NCI-H524 treated with DMSO at 0.1 percent for 48 hours (cell line): ENCODE measurements around the gene ANXA11.
"Not testable (repeated sequence)": the region's sequence is repeated elsewhere in the genome, so short reads cannot be mapped to it uniquely, and the experiment has no call there.

Experiments used
- DNase-seq: peaks from one replicate; lab custom pipeline; 2025; lab: John Stamatoyannopoulos, UW

The ANXA11 gene

DNA sequence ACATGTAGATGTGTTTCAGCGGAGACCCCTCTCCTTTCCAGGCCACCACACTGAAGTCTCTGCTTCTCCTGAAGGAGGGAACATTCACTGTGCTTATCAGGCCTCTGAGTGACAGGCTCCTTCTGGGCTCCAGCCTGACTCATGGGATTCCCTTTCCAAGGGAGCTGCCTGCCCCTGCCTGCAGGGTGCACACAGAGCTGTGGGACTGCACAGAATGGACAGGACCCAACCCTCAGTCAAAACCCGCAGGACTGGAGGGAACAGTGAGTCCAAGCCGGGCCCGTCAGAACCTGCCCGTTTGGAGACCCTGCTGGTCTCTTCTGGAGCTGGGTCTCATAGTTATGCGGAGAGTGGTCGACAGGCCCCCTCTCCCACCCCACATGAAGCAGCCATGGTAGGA lies 40.2 kb downstream of the ANXA11 start:
- no peak for DNase-seq

DNA sequence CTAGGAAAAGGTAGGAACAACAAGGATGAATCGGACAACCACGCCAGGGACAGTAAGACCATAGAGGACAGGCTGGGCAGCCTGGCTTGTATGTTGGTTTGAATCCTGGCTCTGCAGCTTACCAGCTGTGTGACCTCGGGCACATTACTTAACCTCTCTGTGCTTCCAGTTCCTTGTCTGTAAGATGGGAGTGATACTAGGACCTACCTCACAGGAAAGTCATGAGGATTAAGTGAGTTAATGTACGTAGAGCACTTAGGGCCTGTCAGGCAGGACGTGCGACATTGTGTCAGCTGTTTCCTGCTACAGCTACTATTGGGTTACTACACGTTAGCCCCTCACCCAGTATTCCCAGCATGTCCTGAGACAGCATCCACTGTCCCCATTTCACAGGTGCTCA lies 40.7 kb downstream of the ANXA11 start:
- no peak for DNase-seq

DNA sequence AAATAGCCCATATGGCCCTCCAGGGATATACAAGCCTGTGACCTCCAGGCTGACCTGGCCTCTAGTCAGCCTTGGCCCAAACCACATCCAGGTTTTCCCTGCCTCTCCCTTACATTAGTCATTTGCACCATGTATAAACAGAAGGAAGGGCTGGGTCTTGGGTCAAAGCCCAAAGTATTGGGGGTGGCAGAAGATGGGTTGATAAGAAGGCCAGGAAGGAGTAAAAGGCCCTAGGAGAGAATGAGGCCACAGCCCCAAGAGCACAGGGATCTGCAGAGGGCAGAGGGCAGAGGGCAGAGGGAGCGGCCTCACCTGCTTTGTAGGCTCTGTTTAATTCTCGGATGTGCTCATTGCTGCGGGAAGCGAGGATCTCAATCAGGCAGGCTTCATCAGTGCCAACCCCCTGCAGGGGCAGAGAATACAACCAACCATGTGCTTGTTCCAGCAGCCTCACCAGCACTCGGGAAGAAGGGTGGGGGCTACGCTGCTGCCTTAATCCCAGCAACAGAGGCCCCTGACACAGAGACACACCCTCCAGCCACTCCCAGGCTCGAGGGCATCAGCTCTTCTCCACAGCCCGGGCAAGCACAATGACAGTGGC lies 41.5 kb downstream of the ANXA11 start:
- no peak for DNase-seq

DNA sequence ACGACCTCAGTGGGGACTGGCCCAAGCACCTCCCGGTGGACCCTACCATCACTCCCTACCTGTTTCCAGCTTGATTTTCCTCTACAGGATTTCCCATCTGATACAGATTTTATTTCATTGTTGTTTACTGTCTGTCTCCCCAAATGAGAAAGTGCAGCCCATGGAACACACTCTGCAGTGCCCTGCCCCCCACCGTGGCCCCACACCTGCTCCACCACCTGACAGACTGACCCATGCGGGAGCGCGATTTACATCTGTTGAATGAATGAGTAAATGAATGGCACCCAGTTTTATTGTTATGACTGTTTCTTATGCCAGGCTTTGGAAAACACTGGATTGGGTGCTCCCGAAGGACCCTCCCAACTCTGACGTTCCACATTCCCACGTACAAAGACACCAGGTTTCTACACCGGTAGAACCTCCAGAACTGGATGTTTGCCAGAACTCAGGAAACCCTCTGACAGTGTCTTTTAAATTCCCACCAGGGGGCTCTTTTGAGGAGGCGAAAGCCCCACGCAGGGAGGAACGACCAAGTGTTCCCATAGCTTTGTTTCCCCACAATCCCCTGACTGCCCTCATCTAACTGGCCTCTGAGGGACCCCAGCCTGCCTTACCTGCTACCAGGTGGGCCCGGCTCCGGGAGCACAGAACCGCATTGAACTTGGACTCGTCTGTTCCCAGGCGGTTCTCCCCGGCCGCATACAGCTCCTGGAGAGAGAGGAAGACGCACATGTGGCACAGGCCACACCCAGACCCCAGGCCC lies 43.8 kb downstream of the ANXA11 start:
- DNase-seq = no peak

DNA sequence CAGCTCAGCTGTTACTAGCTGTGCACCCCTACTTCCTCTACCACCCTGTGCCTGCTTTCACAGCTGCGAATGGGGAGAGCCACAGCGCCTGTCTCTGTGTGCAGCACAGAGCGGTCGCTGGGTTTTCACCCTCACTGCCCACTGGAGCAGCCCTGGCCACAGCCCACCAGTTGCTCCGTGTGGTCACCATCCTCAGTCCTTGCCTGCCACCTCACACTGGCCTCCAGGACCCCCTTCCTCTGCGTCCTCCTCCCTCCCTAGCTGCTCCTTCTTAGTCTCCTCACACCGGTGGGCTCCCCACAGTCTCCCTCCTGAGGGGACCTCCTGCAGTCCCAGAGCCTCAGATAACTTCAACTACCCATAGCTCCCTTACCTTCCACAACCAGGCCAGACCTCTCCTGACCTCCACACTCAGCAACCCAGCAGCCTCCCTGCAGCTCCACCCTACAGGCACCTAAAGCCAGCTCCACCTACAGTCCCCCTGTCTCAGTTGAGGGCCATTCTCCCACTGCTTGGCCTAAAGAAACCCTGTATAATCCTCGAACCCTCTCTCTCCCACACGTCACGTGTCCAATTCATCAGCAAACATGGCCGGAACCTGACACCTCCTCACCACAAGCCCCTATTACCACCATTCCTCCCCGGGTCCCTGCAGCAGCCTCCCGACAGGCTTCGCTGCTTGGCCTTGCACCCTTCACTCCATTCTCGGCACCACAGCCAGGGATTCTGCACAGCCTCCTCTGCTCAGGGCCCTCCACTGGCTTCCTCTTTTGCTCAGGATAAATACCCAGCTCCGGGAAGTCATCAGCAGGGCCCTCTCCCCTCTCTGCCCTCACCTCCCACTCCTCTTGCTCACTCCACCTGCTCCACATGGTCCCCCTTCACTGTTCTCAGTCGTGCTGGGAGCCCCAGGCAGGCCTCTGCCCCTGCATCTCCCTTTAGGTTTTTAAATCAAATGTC lies 44.7 kb downstream of the ANXA11 start:
- no peak for DNase-seq

DNA sequence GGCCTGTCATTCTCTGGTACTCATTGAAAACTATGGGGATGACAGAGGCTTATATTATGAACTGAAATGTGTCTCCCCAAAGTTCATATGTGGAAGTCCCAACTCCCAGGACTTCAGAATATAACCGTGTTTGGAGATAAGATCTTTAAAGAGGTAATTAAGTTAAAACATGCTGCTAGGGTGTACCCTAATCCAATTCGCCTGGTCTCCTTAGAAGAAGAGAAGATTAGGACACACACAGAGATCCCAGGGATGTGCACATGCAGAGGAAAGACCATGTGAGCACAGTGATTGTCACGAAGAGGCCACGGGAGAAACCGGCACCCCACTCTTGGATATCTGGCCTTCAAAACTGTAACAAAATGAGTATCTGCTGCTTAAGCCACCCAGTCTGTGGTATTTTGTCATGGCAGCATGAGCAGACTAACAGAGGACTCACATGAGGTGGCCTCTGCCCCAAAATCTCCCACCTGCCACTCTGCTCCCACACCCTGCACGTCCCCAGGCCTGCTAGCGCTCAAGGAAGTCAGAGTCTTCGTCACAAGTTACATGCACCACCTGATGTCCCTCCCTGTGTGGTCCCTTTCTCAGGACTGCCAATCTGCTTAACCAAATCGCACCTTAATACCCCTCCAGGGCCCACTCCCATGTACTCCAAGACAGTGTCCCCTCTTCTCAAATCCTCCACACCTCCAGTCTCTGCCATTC lies 46.0 kb downstream of the ANXA11 start:
- DNase-seq = no peak

DNA sequence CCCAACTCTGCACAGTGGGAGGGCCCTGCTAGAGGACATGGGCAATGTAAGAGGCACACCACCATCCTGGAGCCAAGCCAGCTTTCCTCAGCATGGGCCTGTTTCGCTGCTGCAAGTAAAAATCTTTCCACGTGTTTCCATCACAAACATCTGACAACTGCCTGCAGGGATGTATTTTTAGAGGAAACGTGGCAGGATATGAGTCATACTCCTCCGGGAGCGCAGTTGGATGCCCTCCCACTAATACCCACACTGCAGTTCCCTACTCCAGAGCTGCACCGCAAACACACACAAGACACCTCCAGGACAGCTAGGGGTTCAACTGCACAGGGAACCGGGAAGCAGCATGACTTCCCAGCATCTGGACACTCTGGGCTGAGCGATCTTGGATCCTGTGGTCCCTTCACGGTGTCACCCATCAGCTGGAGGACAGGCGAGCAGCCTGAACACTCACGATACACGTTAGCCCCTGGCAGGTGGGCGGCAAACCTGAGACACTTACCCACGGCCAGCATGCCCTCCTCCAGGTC lies 46.7 kb downstream of the ANXA11 start:
- DNase-seq = no peak

DNA sequence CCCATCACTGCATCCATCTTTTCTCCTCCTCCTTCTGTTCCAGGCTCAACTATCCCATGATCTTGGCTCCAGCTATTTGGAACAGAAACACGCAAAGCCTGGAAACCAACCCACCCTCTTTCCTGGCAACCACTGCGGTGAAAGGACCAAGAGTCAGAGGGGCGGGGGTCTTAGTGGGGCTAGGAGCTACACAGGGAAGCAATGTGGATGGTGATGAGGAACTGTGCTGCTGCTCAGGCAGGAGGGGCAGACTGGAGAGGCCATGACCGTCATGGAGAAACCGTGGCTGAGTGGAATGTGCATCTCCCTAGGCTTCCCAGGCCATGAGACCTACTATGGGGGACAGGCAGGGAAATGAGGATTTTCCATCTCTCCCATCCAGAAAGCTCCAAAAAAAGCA lies 47.2 kb downstream of the ANXA11 start:
- DNase-seq = no peak

DNA sequence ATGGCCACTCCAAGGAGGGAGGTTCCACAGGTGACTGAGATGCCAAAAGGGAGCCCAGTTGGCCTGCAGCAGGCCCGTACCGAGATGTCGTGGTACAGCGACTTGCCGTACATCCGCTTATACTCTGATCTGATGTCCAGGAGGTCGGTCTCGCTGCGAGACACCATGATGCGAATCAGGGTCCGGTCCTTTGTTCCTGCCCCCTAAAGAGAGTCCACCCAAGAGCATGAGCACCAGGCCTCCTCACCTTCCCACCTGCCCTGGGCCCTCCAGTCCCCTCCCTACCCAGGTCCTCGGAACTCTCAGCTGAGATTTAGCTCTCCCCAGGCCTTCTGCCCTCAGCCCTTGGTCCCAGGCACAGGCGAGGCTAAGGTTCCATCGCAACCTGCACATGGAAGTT lies 47.8 kb downstream of the ANXA11 start:
- no peak for DNase-seq

DNA sequence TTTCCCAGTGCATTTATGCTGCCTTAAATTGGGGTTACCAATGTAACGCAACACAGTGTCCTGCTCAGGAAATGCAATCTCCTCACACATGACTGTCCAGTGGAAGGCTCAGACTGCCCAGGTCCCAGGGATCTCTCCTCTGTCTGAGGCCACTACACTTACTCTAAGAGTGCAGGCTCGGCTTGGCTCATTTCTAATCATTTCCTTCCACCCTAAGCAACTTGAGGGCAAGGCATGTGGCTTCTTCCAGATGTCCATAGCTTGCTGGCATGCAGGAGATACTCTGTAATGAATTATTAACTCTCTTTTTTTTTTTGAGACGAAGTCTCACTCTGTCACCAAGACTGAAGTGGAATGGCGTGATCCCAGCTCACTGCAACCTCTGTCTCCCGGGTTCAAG lies 49.1 kb downstream of the ANXA11 start:
- no peak for DNase-seq

DNA sequence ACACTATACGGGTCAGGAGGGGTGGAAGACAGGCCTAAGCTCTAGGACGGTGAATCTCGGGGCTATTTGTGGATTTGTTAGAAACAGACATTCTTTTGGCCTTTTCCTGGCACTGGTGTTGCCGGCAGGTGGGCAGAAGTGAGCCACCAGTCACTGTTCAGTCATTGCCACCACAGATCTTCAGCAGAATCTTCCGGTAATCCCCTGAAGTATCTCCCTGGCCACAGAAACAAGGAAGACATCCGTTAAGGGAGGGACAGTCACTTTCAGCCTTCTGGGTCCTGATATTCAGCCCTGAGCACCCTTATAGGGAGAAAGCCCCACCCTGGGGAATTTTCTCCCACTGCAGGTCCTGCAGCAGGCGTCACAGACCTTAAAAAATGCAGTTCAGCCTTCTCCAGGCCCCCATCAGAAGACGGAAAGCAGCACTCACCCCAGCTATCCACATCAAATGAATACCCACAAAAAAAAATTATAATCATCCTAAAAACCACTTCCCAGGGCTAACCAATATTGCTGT lies 49.6 kb downstream of the ANXA11 start:
- DNase-seq = no peak

DNA sequence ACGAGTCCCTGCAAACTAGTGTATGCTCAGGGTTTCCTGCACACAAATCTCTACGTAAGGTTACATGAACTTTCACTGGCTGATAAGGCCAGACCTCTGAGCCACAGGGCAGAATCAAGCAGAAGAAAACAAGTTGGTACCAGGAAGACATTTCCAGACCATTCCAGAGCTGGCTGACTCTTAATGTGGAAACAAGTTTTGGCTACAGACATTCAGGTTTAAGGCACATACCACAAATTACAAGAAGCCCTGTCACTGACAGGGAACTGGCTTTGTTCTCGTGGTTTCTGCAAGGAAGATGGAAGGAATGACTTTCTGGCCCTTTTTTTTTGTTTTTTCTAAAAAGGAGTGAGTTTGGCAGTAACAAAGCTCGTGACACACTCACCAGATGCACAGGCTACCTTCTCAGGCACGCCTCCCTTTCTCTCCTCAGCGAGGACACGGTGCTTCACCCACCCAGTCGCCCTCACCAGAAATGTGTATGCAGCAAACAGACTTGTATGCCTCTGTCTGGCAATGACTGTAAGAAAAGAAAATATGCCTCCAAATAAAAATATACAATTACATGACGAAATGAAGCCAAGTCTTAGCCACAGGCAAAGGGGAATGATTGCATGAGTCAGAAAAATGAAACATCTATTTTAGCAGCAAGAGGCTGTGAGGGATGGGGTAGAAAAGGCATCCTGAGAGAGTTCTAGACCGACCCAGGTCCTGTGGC lies 50.2 kb downstream of the ANXA11 start:
- DNase-seq = no peak

DNA sequence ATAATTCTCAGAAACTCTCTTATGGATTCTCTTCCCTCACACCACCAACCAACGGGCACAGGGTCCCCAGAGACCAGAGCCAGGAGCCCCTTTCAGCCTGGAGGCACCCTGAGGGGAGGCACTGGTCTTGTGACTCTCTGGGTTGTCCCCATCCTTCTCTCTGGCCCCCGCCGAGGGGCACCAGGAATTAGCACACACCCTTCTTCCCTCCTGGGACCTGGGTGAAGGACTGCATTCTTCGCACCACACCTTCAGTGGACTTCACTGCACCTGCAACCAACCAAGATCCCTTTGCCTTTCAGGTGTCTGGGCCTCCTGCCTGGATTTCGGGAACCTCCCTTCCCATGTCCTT lies 50.7 kb downstream of the ANXA11 start:
- no peak for DNase-seq

DNA sequence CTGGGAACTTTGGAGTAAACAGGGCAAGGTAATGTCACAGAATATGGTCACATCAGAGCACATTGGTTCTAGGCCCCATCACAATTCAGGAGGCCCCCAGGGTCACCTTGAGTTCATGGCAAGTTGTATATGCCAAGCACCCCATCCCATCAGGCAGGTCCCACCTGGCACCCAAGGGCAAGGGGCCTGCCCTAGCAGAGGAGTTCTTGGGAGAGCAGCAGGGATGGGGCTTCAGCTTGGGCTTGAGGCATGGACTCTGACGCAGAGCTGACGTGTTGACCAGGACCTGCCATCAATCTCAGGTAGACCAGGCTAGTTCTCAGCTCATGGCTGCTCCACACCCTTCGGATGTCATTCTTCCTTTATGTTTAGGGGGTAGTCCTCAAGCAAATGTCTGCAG lies 51.9 kb downstream of the ANXA11 start:
- no peak for DNase-seq

DNA sequence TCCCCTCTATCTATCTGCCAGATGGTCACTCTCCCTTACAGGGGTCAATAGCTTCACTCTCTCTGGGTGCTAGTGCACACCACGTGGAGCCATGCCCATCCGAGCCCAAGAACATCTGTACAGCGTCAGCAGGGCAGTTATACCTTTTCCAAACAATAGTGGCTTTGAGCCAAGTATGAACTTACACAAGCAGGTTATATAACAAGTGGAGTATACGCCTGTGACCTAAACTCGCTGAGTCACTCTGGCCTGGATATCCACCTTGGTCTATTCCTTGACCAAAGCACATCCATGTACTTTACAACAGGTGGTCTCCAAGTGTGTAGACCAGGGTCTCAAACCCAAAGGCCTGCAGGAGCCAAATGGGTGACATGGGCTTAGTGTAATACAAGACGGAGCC lies 52.5 kb downstream of the ANXA11 start:
- DNase-seq = no peak

DNA sequence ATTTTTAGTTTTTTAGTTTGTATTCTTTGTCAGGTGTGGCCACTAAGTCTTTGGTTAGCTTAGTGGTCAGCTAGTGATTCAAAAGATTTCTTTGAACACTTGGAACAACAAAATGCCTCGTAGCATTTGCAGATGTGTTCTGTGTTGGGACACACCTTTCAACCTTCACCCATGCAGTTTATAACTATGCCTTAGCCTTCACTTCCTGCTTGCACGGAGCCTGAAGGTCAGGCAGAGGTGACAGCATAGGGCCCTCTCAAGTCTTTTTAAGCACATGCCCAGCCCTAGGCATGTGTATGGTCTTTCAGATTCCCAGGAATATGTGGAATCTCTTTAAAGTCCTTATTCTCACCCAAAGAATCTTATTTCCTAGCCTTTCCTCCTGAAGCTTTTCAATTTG lies 55.2 kb downstream of the ANXA11 start:
- no peak for DNase-seq

DNA sequence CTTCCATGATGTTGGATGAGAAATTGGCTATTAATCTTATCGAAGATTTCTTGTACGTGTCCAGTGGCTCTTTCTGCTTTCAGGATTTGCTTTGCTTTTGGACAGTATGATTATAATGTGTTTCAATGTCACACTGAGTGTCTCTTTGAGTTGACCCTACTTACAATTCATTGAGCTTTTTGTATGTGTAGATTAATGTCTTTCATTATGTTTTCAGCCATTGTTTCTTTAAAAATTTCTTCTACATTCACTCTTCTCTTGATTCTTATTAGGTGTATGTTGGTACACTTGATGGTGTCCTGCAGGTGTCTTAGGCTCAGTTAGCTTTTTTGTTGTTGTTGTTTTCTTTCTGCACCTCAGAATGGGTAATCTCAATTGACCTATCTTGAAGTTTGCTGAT lies 56.2 kb downstream of the ANXA11 start:
- no peak for DNase-seq

DNA sequence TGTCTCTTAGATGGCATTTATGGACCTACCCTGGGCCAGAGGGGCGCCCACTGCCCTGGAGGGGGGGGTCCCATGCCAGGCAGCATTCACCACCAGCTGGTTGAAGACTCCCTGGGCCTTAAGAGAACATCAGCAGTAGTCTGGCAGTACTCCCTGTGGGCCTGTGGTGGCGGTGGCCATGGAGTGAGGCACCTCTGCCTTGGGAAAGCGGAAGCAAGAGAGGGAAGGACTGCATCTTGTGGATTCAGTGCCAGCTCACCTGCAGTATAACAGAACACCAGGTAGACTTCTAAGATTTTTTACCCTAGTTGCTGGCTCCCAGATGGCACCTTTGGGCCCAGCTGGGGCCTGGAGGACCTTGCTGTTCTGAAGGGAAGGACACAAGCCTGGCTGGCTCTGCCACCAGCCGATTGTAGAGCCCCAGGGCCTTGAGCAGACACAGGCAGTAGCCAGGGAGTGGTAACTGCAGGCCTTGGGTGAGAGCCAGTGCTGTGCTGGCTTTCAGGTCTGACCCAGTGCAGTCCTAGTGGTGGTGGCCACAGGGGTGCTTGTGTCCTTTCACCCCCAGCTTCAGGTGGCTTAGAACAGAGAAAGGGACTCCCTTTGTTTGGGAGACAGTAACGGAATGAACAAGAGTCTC lies 57.1 kb downstream of the ANXA11 start:
- DNase-seq = no peak

DNA sequence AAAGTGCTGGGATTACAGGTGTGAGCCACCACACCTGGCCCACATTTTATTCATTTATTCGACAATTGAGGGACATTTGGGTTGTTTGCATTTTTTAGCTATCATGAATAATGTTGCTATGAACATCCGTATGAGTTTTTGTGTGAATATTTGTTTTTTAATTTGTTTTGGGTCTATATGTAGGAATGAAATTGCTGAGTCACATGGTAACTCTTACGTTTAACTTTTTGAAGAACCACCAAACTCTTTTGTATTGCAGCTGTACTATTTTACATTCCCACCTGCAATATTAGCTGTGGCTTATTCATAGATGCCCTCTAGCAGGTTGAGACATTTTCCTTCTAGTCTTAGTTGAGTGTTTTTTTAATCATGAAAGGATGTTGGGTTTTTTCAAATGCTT lies 58.4 kb downstream of the ANXA11 start:
- no peak for DNase-seq

DNA sequence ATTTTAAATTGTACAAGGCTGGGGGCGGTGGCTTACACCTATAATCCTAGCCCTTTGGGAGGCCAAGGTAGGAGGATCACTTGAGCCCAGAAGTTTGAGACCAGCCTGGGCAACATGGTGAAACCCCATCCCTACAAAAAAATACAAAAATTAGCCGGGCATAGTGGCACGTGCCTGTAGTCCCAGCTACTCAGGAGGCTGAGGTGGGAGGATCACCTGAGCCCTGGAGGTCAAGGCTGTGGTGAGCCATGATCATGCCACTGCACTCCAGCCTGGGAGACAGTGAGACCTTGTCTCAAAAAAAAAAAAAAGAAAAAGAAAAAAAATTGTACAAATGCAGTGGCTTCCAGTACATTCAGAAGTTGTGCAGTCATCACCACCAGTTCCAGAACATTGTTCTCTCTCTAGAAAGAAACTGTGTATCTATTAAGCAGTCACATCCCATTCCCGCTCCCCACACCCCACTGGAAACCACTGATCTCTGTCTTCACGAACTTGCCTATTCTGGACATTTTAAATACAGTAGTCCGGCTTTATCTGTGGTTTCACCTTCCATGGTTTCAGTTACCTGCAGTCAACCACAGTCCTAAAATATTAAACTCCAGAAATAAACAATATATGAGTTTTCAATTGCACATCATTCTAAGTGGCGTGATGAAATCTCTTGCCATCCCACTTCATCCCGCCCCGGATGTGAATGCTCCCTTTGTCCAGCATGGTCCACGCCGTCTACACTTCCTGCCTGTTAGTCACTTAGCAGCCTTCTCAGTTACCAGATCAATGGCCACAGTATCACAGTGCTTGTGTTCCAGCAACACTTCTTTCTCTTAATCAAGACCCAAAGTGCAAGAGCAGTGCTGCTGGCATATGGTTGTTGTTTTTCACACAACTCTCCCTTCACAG lies 59.7 kb downstream of the ANXA11 start:
- not testable (repeated sequence) for DNase-seq
